Fibroblast of lung (primary cell): Measurements from ENCODE around the gene TIMM44. TPM values are rescaled to one million over a fixed set of nuclear protein-coding genes. Genes with fewer than 3 reads are reported as not detected.

Source experiments
- DNase-seq, 2 donors: peaks; one replicate each; pipeline versions ENCODE4 v3.0.0 to v3.0.0-alpha.2; 2010; ENCODE audit warnings: low read depth in 2 of 2
- H2AFZ ChIP-seq: 2 replicates; pipeline ENCODE4 v1.5.1; 2012; ENCODE audit warnings: low read length, control low read depth, inconsistent platforms
- H3K27ac ChIP-seq: 2 replicates; pipeline ENCODE4 v1.5.1; 2011; ENCODE audit warnings: low read length, control low read depth; ENCODE audit not compliant: insufficient read depth
- H3K27me3 ChIP-seq: 2 replicates; pipeline ENCODE4 v1.5.1; 2011; ENCODE audit warnings: mild to moderate bottlenecking, low read length; ENCODE audit not compliant: control insufficient read depth, insufficient read depth
- H3K36me3 ChIP-seq: 2 replicates; pipeline ENCODE4 v1.5.1; 2011; ENCODE audit warnings: low read length; ENCODE audit not compliant: control insufficient read depth, insufficient read depth
- H3K4me1 ChIP-seq: 2 replicates; pipeline ENCODE4 v1.5.1; 2011; ENCODE audit warnings: low read length; ENCODE audit not compliant: control insufficient read depth, insufficient read depth; ENCODE audit errors: extremely low read depth
- H3K4me2 ChIP-seq: 2 replicates; pipeline ENCODE4 v1.5.1; 2011; ENCODE audit warnings: low read length, control low read depth; ENCODE audit not compliant: insufficient read depth; ENCODE audit errors: extremely low read depth
- H3K4me3 ChIP-seq, 4 experiments: fragments of 200-600 bp in 1 of 4; sonication (generic) in 1 of 4; replicated peaks in 1 of 4; 2 replicates each; pipeline ENCODE4 v1.5.1; 2011 to 2016; ENCODE audit warnings: low read length in 4 of 4, low read depth in 3 of 4, mild to moderate bottlenecking in 3 of 4, control low read depth in 2 of 4, inconsistent platforms in 1 of 4, mixed read lengths in 1 of 4; ENCODE audit not compliant: insufficient read depth in 1 of 4; ENCODE audit errors: control extremely low read depth in 1 of 4
- H3K79me2 ChIP-seq: 2 replicates; pipeline ENCODE4 v1.5.1; 2012; ENCODE audit warnings: mild to moderate bottlenecking, low read length, inconsistent platforms; ENCODE audit not compliant: control insufficient read depth, insufficient read depth
- H3K9ac ChIP-seq: 2 replicates; pipeline ENCODE4 v1.5.1; 2011; ENCODE audit warnings: mild to moderate bottlenecking, low read length, control low read depth; ENCODE audit not compliant: insufficient read depth
- H3K9me3 ChIP-seq: 2 replicates; pipeline ENCODE4 v1.5.1; 2012; ENCODE audit warnings: low read depth, low read length; ENCODE audit not compliant: control insufficient read depth, insufficient read depth
- H4K20me1 ChIP-seq: 2 replicates; pipeline ENCODE4 v1.5.1; 2011; ENCODE audit warnings: low read length; ENCODE audit not compliant: control insufficient read depth, insufficient read depth; ENCODE audit errors: extremely low read depth
- EZH2 ChIP-seq: IDR thresholded peaks from 2 replicates; pipeline ENCODE4 v1.5.1; 2012; ENCODE audit warnings: low read length, control low read depth, mild to moderate bottlenecking; ENCODE audit errors: missing control alignments
- polyA plus RNA-seq, 2 donors: library from polyadenylated mRNA; depleted of rRNA in 1 of 2; stranded (reverse) in 1 of 2; unstranded in 1 of 2; fragments of >200 nt; gene quantifications; 2 replicates each; pipeline ENCODE4 v1.2.1, GENCODE V29; 2011 to 2012; ENCODE audit warnings: missing spikeins in 1 of 2
- total RNA-seq: library from RNA; depleted of rRNA; stranded (reverse); fragments of >200 nt; gene quantifications from 2 replicates; pipeline ENCODE4 v1.2.1, GENCODE V29; 2014
- TF ChIP-seq, protein P1 (sequence below), 2 donors: IDR thresholded peaks in 1 of 2; conservative IDR thresholded peaks in 1 of 2; 1 replicate in 1 of 2; 2 replicates in 1 of 2; pipeline ENCODE4 v1.5.1; 2011 to 2012; ENCODE audit warnings: low read length in 2 of 2, control low read depth in 1 of 2, inconsistent platforms in 1 of 2, low read depth in 1 of 2, mild to moderate bottlenecking in 1 of 2

TIMM44 gene
- total and polyA plus RNA-seq, 2 donors (not counting 1 experiment from before 2014, with no cell fraction given) = 29.5 to 56.1 TPM

DNA sequence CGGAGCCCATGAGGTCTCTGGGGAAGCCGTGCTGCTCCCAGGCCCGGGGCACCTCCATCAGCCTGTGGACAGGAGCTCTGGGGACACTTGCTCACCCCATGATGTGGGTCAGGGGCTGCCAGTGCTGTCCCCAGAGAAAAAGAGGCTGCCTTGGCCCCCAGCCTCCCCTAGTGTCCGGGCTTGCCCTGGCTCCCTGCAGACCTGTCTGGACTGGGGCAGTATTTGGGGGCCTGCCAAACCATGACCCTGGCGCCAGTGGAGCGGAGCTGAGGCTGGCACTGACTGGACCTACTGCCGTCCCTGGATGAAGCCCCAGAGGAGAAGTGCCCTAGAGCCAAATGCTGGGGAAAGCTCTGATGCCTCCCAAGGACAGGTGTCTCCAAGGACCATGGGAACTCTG, 31.6 kb upstream of the TIMM44 start:
- Histone ChIP-seq H4K20me1 (no peaks in the 10 kb centered on the region), H3K4me1 (peaks cover 2% of the 10 kb centered on the region), H3K4me2 (no peak overlapping the region), H3K27ac (no peak overlapping the region), H3K79me2 (no peaks in the 10 kb centered on the region), H3K27me3 (no peaks in the 10 kb centered on the region), H3K9me3 (no peaks in the 10 kb centered on the region), H3K9ac (no peak overlapping the region), H3K36me3 (peaks cover 28% of the 10 kb centered on the region), H2AFZ (no peak overlapping the region), H3K4me3 (no peak overlapping the region)
- DNase-seq = no peak
- TF ChIP-seq, protein P1, sequence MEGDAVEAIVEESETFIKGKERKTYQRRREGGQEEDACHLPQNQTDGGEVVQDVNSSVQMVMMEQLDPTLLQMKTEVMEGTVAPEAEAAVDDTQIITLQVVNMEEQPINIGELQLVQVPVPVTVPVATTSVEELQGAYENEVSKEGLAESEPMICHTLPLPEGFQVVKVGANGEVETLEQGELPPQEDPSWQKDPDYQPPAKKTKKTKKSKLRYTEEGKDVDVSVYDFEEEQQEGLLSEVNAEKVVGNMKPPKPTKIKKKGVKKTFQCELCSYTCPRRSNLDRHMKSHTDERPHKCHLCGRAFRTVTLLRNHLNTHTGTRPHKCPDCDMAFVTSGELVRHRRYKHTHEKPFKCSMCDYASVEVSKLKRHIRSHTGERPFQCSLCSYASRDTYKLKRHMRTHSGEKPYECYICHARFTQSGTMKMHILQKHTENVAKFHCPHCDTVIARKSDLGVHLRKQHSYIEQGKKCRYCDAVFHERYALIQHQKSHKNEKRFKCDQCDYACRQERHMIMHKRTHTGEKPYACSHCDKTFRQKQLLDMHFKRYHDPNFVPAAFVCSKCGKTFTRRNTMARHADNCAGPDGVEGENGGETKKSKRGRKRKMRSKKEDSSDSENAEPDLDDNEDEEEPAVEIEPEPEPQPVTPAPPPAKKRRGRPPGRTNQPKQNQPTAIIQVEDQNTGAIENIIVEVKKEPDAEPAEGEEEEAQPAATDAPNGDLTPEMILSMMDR (conservative IDR thresholded peaks at IDR 0.05 in 1 of 2, IDR thresholded peaks at IDR 0.05 in 1 of 2; ENCODE audit: low read depth in 1 of 2, low read length in 2 of 2) = no peak
- TF ChIP-seq EZH2 = no peak

- no peak for TF ChIP-seq EZH2
- TF ChIP-seq, protein P1 (conservative IDR thresholded peaks at IDR 0.05 in 1 of 2, IDR thresholded peaks at IDR 0.05 in 1 of 2; ENCODE audit: low read depth in 1 of 2, low read length in 2 of 2) = no peak
- DNase-seq = no peak
- Histone ChIP-seq H3K4me3 (no peak overlapping the region), H3K4me2 (no peak overlapping the region), H3K9ac (no peak overlapping the region), H3K79me2 (no peaks in the 10 kb centered on the region), H3K36me3 (peaks cover 23% of the 10 kb centered on the region), H4K20me1 (no peaks in the 10 kb centered on the region), H3K4me1 (peaks cover 2% of the 10 kb centered on the region), H3K9me3 (no peaks in the 10 kb centered on the region), H2AFZ (no peak overlapping the region), H3K27me3 (no peaks in the 10 kb centered on the region), H3K27ac (no peak overlapping the region)
Observed at GRCh38 chr19:7973883-7974282, 30.4 kb upstream of the TIMM44 start.

- H3K79me2 ChIP-seq = no peaks in the 10 kb centered on the region
- no peak overlapping the region for H3K4me3 ChIP-seq
- H4K20me1 ChIP-seq = peaks cover 2% of the 10 kb centered on the region
- peaks cover 16% of the 10 kb centered on the region for H3K36me3 ChIP-seq
- H3K4me1 ChIP-seq = no peaks in the 10 kb centered on the region
- H3K27me3 ChIP-seq = no peaks in the 10 kb centered on the region
- no peak overlapping the region for H3K4me2 ChIP-seq
- H3K9me3 ChIP-seq = no peaks in the 10 kb centered on the region
- no peak overlapping the region for H3K9ac ChIP-seq
- no peak for TF ChIP-seq EZH2
- TF ChIP-seq, protein P1 (conservative IDR thresholded peaks at IDR 0.05 in 1 of 2, IDR thresholded peaks at IDR 0.05 in 1 of 2; ENCODE audit: low read depth in 1 of 2, low read length in 2 of 2) = no peak
- DNase-seq = no peak
- no peak overlapping the region for H3K27ac ChIP-seq
- H2AFZ ChIP-seq = no peak overlapping the region
Observed at GRCh38 chr19:7971553-7972520, 28.4 kb upstream of the TIMM44 start.
